ENCODE measurements around the gene SF3A2. TPM values are rescaled to one million over a fixed set of nuclear protein-coding genes. Genes with fewer than 3 reads are reported as not detected.

Gene SF3A2
- total and polyA plus RNA-seq, 4 donors: 29.2 to 97.8 (median 56.3) TPM

- no peak overlapping the region for H3K4me3 ChIP-seq (ENCODE audit: low read depth, low read length)
- H3K4me1 ChIP-seq (ENCODE audit: control insufficient read depth, insufficient read depth, low read length): peaks cover 37% of the 10 kb centered on the region
- H3K9me3 ChIP-seq (ENCODE audit: control insufficient read depth, insufficient read depth, low read length): no peaks in the 10 kb centered on the region
- H3K27ac ChIP-seq (ENCODE audit: low read depth, low read length): no peak overlapping the region
- DNase-seq (ENCODE audit: low read depth in 4 of 6, low spot score in 6 of 6): peak in 1 of 6 donors; percentile 36
- H3K27me3 ChIP-seq (ENCODE audit: control insufficient read depth, insufficient read depth, low read length): peaks cover 51% of the 10 kb centered on the region
- peaks cover 38% of the 10 kb centered on the region for H3K36me3 ChIP-seq (ENCODE audit: control insufficient read depth, insufficient read depth, low read length)
- 6% methylated on average over 125 of the region's 125 CpGs for WGBS (ENCODE audit: insufficient coverage)
Measured at GRCh38 chr19:2251106-2252054, 14.8 kb downstream of the SF3A2 start.

DNA sequence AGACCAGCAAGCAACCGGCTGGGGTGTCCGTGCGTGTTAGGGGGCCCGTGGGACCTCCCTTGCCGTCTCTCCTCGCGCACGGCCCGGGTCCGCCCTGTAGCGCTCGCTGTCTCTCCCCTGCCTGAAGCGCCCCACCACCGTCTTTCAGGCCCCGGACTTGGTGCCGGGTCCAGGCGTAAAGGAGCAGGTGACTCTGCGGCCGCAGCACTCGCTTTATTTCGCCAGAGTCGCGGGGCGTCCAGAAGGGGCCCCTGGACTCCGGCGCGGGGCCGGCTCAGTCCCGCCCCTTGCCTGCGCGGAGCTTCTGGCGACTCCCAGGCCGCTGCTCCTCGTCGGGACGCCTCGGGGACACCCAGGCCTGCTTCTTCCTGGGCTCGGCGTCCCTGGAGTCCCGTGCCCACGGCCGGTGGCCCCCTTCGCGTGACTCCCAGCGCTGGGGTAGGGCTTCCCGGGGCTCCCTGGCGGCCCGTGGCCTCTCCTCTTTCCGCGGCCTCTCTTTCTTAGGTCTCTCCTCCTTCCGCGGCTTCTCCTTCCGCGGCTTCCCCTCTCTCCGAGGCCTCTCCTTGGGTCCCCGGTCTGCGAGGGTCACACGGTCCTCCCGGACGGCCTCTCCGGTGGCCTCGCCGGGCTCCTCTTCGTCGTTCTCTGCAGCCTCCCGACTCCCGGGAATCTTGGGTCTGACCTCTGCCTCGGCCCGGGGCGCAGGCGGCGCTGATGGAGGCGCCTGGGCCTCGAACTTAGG is 15.6 kb downstream of the SF3A2 start:
- H3K4me1 ChIP-seq (ENCODE audit: control insufficient read depth, insufficient read depth, low read length): peaks cover 33% of the 10 kb centered on the region
- H3K27ac ChIP-seq (ENCODE audit: low read depth, low read length): no peak overlapping the region
- H3K9me3 ChIP-seq (ENCODE audit: control insufficient read depth, insufficient read depth, low read length): no peaks in the 10 kb centered on the region
- WGBS (ENCODE audit: insufficient coverage): 16% methylated on average over 74 of the region's 74 CpGs
- no peak overlapping the region for H3K4me3 ChIP-seq (ENCODE audit: low read depth, low read length)
- peaks cover 30% of the 10 kb centered on the region for H3K36me3 ChIP-seq (ENCODE audit: control insufficient read depth, insufficient read depth, low read length)
- H3K27me3 ChIP-seq (ENCODE audit: control insufficient read depth, insufficient read depth, low read length): peaks cover 51% of the 10 kb centered on the region
- no peak for DNase-seq (ENCODE audit: low read depth in 4 of 6, low spot score in 6 of 6)

- 9% methylated on average over 18 of the region's 18 CpGs for WGBS (ENCODE audit: insufficient coverage)
- Histone ChIP-seq H3K4me1 (ENCODE audit: control insufficient read depth, insufficient read depth, low read length) (peaks cover 33% of the 10 kb centered on the region), H3K36me3 (ENCODE audit: control insufficient read depth, insufficient read depth, low read length) (peaks cover 25% of the 10 kb centered on the region), H3K27ac (ENCODE audit: low read depth, low read length) (no peak overlapping the region), H3K4me3 (ENCODE audit: low read depth, low read length) (no peak overlapping the region), H3K27me3 (ENCODE audit: control insufficient read depth, insufficient read depth, low read length) (peaks cover 51% of the 10 kb centered on the region), H3K9me3 (ENCODE audit: control insufficient read depth, insufficient read depth, low read length) (no peaks in the 10 kb centered on the region)
- DNase-seq (ENCODE audit: low read depth in 4 of 6, low spot score in 6 of 6): no peak
Measured at GRCh38 chr19:2252797-2253105, 16.1 kb downstream of the SF3A2 start.

GRCh38 chr19:2253106-2254063 is 16.8 kb downstream of the SF3A2 start:
- H3K27me3 ChIP-seq (ENCODE audit: control insufficient read depth, insufficient read depth, low read length): peaks cover 51% of the 10 kb centered on the region
- H3K9me3 ChIP-seq (ENCODE audit: control insufficient read depth, insufficient read depth, low read length): no peaks in the 10 kb centered on the region
- peaks cover 33% of the 10 kb centered on the region for H3K4me1 ChIP-seq (ENCODE audit: control insufficient read depth, insufficient read depth, low read length)
- DNase-seq (ENCODE audit: low read depth in 4 of 6, low spot score in 6 of 6): no peak
- H3K36me3 ChIP-seq (ENCODE audit: control insufficient read depth, insufficient read depth, low read length): peaks cover 18% of the 10 kb centered on the region
- WGBS (ENCODE audit: insufficient coverage): 4% methylated on average over 76 of the region's 77 CpGs
- no peak overlapping the region for H3K4me3 ChIP-seq (ENCODE audit: low read depth, low read length)
- no peak overlapping the region for H3K27ac ChIP-seq (ENCODE audit: low read depth, low read length)

- H3K27ac ChIP-seq (ENCODE audit: low read depth, low read length): no peak overlapping the region
- H3K4me1 ChIP-seq (ENCODE audit: control insufficient read depth, insufficient read depth, low read length): peaks cover 33% of the 10 kb centered on the region
- H3K36me3 ChIP-seq (ENCODE audit: control insufficient read depth, insufficient read depth, low read length): peaks cover 9% of the 10 kb centered on the region
- H3K9me3 ChIP-seq (ENCODE audit: control insufficient read depth, insufficient read depth, low read length): no peaks in the 10 kb centered on the region
- no peak overlapping the region for H3K4me3 ChIP-seq (ENCODE audit: low read depth, low read length)
- peak in 1 of 6 donors; percentile 57 for DNase-seq (ENCODE audit: low read depth in 4 of 6, low spot score in 6 of 6)
- H3K27me3 ChIP-seq (ENCODE audit: control insufficient read depth, insufficient read depth, low read length): peaks cover 45% of the 10 kb centered on the region
- 51% methylated on average over 17 of the region's 20 CpGs for WGBS (ENCODE audit: insufficient coverage)
Measured at GRCh38 chr19:2254064-2254872, 17.6 kb downstream of the SF3A2 start.

DNA sequence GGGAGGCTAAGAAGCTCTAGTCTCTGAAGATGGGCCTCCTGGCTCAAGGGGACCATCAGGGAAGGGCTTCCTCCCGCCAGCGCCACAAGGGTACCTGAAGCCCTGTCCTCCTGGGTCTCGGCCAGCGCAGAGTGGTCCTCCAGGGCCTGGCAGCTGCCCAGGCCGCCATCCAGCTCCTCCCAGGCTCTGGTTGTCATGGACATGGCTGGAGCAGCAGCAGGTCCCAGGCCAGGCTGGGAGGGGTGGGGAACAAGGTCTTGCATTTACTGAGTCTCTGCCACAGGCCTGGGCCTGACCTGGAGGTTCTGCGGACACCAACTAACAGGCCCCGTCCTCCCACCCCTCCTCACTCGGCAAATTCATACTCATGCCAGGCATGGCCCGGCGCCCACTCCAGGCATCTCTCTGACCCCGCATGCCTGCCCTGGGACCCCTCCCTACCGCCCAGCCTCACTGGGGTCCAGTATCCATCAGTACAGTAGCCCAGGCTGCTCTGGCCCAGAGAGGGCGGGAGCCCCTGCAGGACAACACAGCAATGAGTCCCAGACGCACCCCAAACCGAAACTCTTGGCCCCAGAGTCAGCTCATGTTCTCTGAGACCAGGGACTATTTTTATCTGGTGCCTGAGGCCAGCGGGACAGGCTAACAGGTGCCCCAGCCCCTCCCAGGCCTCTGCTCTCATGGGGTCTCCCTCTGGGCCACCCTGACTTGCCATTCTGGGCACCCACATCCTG is 18.7 kb downstream of the SF3A2 start:
- no peaks in the 10 kb centered on the region for H3K36me3 ChIP-seq (ENCODE audit: control insufficient read depth, insufficient read depth, low read length)
- H3K27me3 ChIP-seq (ENCODE audit: control insufficient read depth, insufficient read depth, low read length): peaks cover 35% of the 10 kb centered on the region
- WGBS (ENCODE audit: insufficient coverage): 68% methylated on average over 16 of the region's 16 CpGs
- peaks cover 27% of the 10 kb centered on the region for H3K4me1 ChIP-seq (ENCODE audit: control insufficient read depth, insufficient read depth, low read length)
- no peak overlapping the region for H3K27ac ChIP-seq (ENCODE audit: low read depth, low read length)
- DNase-seq (ENCODE audit: low read depth in 4 of 6, low spot score in 6 of 6): no peak
- H3K9me3 ChIP-seq (ENCODE audit: control insufficient read depth, insufficient read depth, low read length): no peaks in the 10 kb centered on the region
- no peak overlapping the region for H3K4me3 ChIP-seq (ENCODE audit: low read depth, low read length)

GRCh38 chr19:2255982-2256685 is 19.5 kb downstream of the SF3A2 start, which contains the start of gene JSRP1:
Gene JSRP1 (minus strand): TSS chr19:2256417. CDS start chr19:2255314, 1,103 bp downstream.
- no peak within 1 kb of the TSS for H3K4me3 ChIP-seq (ENCODE audit: low read depth, low read length)

DNA sequence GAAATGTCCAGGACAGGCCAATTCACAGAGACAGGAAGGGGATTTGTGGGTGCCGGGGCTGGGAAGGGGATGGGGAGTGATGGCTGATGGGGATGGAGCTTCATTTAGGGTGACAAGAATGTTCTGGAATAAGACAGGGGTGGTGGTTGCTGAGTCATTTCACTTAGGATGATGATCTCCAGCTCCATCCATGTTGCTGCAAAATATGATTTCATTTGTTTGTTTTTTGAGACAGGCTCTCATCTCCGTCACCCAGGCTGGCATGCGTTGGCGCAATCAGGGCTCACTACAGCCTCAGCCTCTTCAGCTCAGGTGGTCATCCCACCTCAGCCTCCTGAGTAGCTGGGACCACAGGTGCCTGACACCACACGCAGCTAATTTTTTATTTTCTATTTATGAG is 22.7 kb downstream of the SF3A2 start:
- Histone ChIP-seq H3K27me3 (ENCODE audit: control insufficient read depth, insufficient read depth, low read length) (peaks cover under 1% of the 10 kb centered on the region), H3K9me3 (ENCODE audit: control insufficient read depth, insufficient read depth, low read length) (no peaks in the 10 kb centered on the region), H3K4me1 (ENCODE audit: control insufficient read depth, insufficient read depth, low read length) (no peaks in the 10 kb centered on the region), H3K36me3 (ENCODE audit: control insufficient read depth, insufficient read depth, low read length) (no peaks in the 10 kb centered on the region), H3K4me3 (ENCODE audit: low read depth, low read length) (no peak overlapping the region), H3K27ac (ENCODE audit: low read depth, low read length) (no peak overlapping the region)
- WGBS (ENCODE audit: insufficient coverage): 89% methylated on average over 5 of the region's 5 CpGs
- no peak for DNase-seq (ENCODE audit: low read depth in 4 of 6, low spot score in 6 of 6)

More at GRCh38 chr19:2255982-2256685, 19.5 kb downstream of the SF3A2 start, which contains the start of gene JSRP1:
- H3K27me3 ChIP-seq (ENCODE audit: control insufficient read depth, insufficient read depth, low read length): peaks cover 28% of the 10 kb centered on the region
- H3K36me3 ChIP-seq (ENCODE audit: control insufficient read depth, insufficient read depth, low read length): no peaks in the 10 kb centered on the region
- peaks cover 24% of the 10 kb centered on the region for H3K4me1 ChIP-seq (ENCODE audit: control insufficient read depth, insufficient read depth, low read length)
- no peak for DNase-seq (ENCODE audit: low read depth in 4 of 6, low spot score in 6 of 6)
- H3K27ac ChIP-seq (ENCODE audit: low read depth, low read length): no peak within 1 kb of the TSS
- 71% methylated on average over 21 of the region's 24 CpGs for WGBS (ENCODE audit: insufficient coverage)
- H3K9me3 ChIP-seq (ENCODE audit: control insufficient read depth, insufficient read depth, low read length): no peaks in the 10 kb centered on the region
